CD4-positive, alpha-beta T cell treated with Interleukin-1 beta for 1 hour (primary cell): ENCODE results near the gene NUMBL.
"Not testable (repeated sequence)": the region's sequence is repeated elsewhere in the genome, so short reads cannot be mapped to it uniquely, and the experiment has no call there.

Experiments
- DNase-seq, 2 donors: peaks; one replicate each; pipeline ENCODE4 v3.0.0-alpha.2; 2020 to 2022

Gene NUMBL

GRCh38 chr19:40625406-40626120 is 64.9 kb downstream of the NUMBL start:
- no peak for DNase-seq

- DNase-seq, result not testable (repeated sequence)
These were observed 65.9 kb downstream of the NUMBL start for GRCh38 chr19:40624369-40625153.

GRCh38 chr19:40623403-40624251 is 66.8 kb downstream of the NUMBL start:
- no peak for DNase-seq

GRCh38 chr19:40622773-40623075 is 67.7 kb downstream of the NUMBL start:
- no peak for DNase-seq

- DNase-seq, result no peak
These were observed 68.3 kb downstream of the NUMBL start for GRCh38 chr19:40621966-40622772.

GRCh38 chr19:40621283-40621682 is 69.2 kb downstream of the NUMBL start:
- DNase-seq, result no peak

GRCh38 chr19:40620161-40620485 is 70.3 kb downstream of the NUMBL start:
- no peak for DNase-seq

GRCh38 chr19:40619333-40620160 is 70.9 kb downstream of the NUMBL start:
- DNase-seq, result no peak

- no peak for DNase-seq
These were observed 72.5 kb downstream of the NUMBL start for GRCh38 chr19:40617961-40618360.

GRCh38 chr19:40616941-40617340 is 73.5 kb downstream of the NUMBL start:
- no peak for DNase-seq

GRCh38 chr19:40616178-40616577 is 74.3 kb downstream of the NUMBL start:
- DNase-seq, result no peak
